ENCODE measurements around the gene EFNA1. TPM values are rescaled to one million over a fixed set of nuclear protein-coding genes. Genes with fewer than 3 reads are reported as not detected.

The EFNA1 gene
- total and polyA plus RNA-seq, 2 of the 4 experiments (the other 2 are of a cell fraction): 0.90 to 1.6 TPM

GRCh38 chr1:155181371-155182051, 53.8 kb downstream of the EFNA1 start:
- H3K9me3 ChIP-seq (ENCODE audit: control insufficient read depth, insufficient read depth, low read length): no peaks in the 10 kb centered on the region
- 93% methylated on average over 4 of the region's 18 CpGs; no CpG with 5 or more reads in 1 of the 2 experiments for WGBS, 2 experiments (ENCODE audit: extremely low coverage in 2 of 2, insufficient read length in 1 of 2)
- H3K27me3 ChIP-seq (ENCODE audit: control insufficient read depth, insufficient read depth, low read length): no peaks in the 10 kb centered on the region
- no peak overlapping the region for H3K4me3 ChIP-seq (ENCODE audit: insufficient read depth, low read depth, low read length)
- ATAC-seq (ENCODE audit: low read depth) (no peak), DNase-seq (no peak)
- ChIA-PET CTCF (no interaction called here), POLR2A (ENCODE audit: unreplicated experiment) (no interaction called here)
- H3K79me1 ChIP-seq (ENCODE audit: low read depth in 1 of 2, low read length in 2 of 2): peaks cover 0 to 7% of the 10 kb centered on the region in 2 experiments; a peak in 1 of 4 replicates
- in situ Hi-C loops (cut with MboI; ENCODE audit: low sequenced_read_pairs) (no loop called here), intact Hi-C loops (cut with micrococcal nuclease) (no loop called here), dilution Hi-C loops (cut with HindIII; ENCODE audit: low sequenced_read_pairs, unreplicated experiment) (no loop called here)
- H2BK120ac ChIP-seq (ENCODE audit: low read depth, low read length): no peak overlapping the region
- no peak overlapping the region for H4K8ac ChIP-seq (ENCODE audit: low read depth in 2 of 2, low read length in 2 of 2)
- H3K27ac ChIP-seq (ENCODE audit: insufficient read depth, low read length): no peak overlapping the region
- no peak overlapping the region for H4K5ac ChIP-seq (ENCODE audit: low read depth, low read length)
- no peak overlapping the region for H2BK20ac ChIP-seq (ENCODE audit: low read depth, low read length)
- no peak overlapping the region for H2AK9ac ChIP-seq (replicated peaks; ENCODE audit: low read depth, low read length, poor library complexity)
- H3K9me1 ChIP-seq (ENCODE audit: insufficient read depth, low read length): peaks cover 2% of the 10 kb centered on the region; the same call in 1 of the 2 replicates
- no peak overlapping the region for H3K9ac ChIP-seq (ENCODE audit: low read depth, low read length)
- TF ChIP-seq FOS (IDR thresholded peaks at IDR 0.05; ENCODE audit: low read depth, low read length): no peak
- TF ChIP-seq RCOR1 (IDR thresholded peaks at IDR 0.05; ENCODE audit: insufficient replicate concordance, low read length): no peak
- no peak for TF ChIP-seq MAFK (IDR thresholded peaks at IDR 0.05; ENCODE audit: low read depth, low read length)
- TF ChIP-seq MXI1 (IDR thresholded peaks at IDR 0.05; ENCODE audit: borderline replicate concordance, low read depth, low read length): no peak
- TF ChIP-seq CEBPB (IDR thresholded peaks at IDR 0.05; ENCODE audit: low read depth, low read length): no peak
- no peak for TF ChIP-seq NFE2L2 (IDR thresholded peaks at IDR 0.05; ENCODE audit: low read depth, low read length)
- no peak for TF ChIP-seq BHLHE40 (IDR thresholded peaks at IDR 0.05; ENCODE audit: low read depth, low read length)
- no peak for TF ChIP-seq POLR2A (IDR thresholded peaks at IDR 0.05; ENCODE audit: low read depth, low read length)
- no peak for TF ChIP-seq SMC3 (IDR thresholded peaks at IDR 0.05; ENCODE audit: low read depth, low read length)
- no peak for TF ChIP-seq RAD21 (IDR thresholded peaks at IDR 0.05; ENCODE audit: low read length)
- no peak for TF ChIP-seq CHD1 (IDR thresholded peaks at IDR 0.05; ENCODE audit: low read depth, low read length)
- no peak for TF ChIP-seq CTCF (conservative IDR thresholded peaks at IDR 0.05; ENCODE audit: low read depth, low read length)
- TF ChIP-seq RFX5 (IDR thresholded peaks at IDR 0.05; ENCODE audit: low read depth, low read length): no peak
- TF ChIP-seq ELK1 (IDR thresholded peaks at IDR 0.05; ENCODE audit: borderline replicate concordance, low read depth, low read length): no peak
- TF ChIP-seq USF2 (IDR thresholded peaks at IDR 0.05; ENCODE audit: low read depth, low read length): no peak
- TF ChIP-seq MAZ (IDR thresholded peaks at IDR 0.05; ENCODE audit: borderline replicate concordance, low read depth, low read length): no peak
- no peak overlapping the region for H3K23ac ChIP-seq (ENCODE audit: low read depth, low read length)
- H3K4ac ChIP-seq (ENCODE audit: low read depth, low read length): no peak overlapping the region
- H3K14ac ChIP-seq (replicated peaks; ENCODE audit: low read depth, low read length): no peak overlapping the region
- H2BK5ac ChIP-seq (ENCODE audit: low read depth, low read length, poor library complexity, severe bottlenecking): no peak overlapping the region
- H3K18ac ChIP-seq (ENCODE audit: low read depth, low read length): no peak overlapping the region
- H3K36me3 ChIP-seq (ENCODE audit: control insufficient read depth, insufficient read depth, low read length): peaks cover 45% of the 10 kb centered on the region
- H3K4me2 ChIP-seq (ENCODE audit: low read depth, low read length): no peak overlapping the region
- no peak overlapping the region for H4K91ac ChIP-seq (ENCODE audit: insufficient read depth, low read depth, low read length)
- H3K4me1 ChIP-seq (ENCODE audit: control insufficient read depth, insufficient read depth, low read length): no peaks in the 10 kb centered on the region; the same call in 1 of the 2 replicates
- H2AFZ ChIP-seq (replicated peaks; ENCODE audit: low read length, poor library complexity): no peak overlapping the region
- no peak overlapping the region for H2AK5ac ChIP-seq (ENCODE audit: low read depth, low read length)
- no peak overlapping the region for H3K56ac ChIP-seq (ENCODE audit: extremely low read depth, insufficient read depth, low read length)
- BruUV-seq (replicated peaks): no TSS peak
- no peak overlapping the region for H2BK15ac ChIP-seq (ENCODE audit: low read depth, low read length)
- no peaks in the 10 kb centered on the region for H4K20me1 ChIP-seq (ENCODE audit: insufficient read depth, low read length)
